Activated T-helper 17 cell treated with anti-CD3 and anti-CD28 coated beads, Interleukin-2, amount 50 U/mL, for 72 hours (primary cell): ENCODE measurements around the gene CLHC1. TPM values are rescaled to one million over a fixed set of nuclear protein-coding genes. Genes with fewer than 3 reads are reported as not detected.
A peak's percentile ranks its signal among the peaks of the same experiment; 100 is the strongest.
"Not testable (repeated sequence)": the region's sequence is repeated elsewhere in the genome, so short reads cannot be mapped to it uniquely, and the experiment has no call there.

Experiments used
- ATAC-seq: fragments of 150-1000 bp; cut with Tn5 transposase; replicated peaks from 2 replicates; pipeline ENCODE4 v1.10.0; 2021; ENCODE audit warnings: mild to moderate bottlenecking, moderate library complexity
- H3K27ac Mint-ChIP-seq: one replicate; pipeline ENCODE4 v1.8.0; 2022; ENCODE audit warnings: mixed read lengths
- H3K27me3 Mint-ChIP-seq: one replicate; pipeline ENCODE4 v1.8.0; 2022; ENCODE audit warnings: mixed read lengths
- H3K36me3 Mint-ChIP-seq: one replicate; pipeline ENCODE4 v1.8.0; 2022; ENCODE audit warnings: low read depth, mild to moderate bottlenecking, mixed read lengths
- H3K4me1 Mint-ChIP-seq: one replicate; pipeline ENCODE4 v1.8.0; 2022; ENCODE audit warnings: mixed read lengths
- H3K4me3 Mint-ChIP-seq: one replicate; pipeline ENCODE4 v1.8.0; 2022; ENCODE audit warnings: mild to moderate bottlenecking, mixed read lengths
- H3K9me3 Mint-ChIP-seq: one replicate; pipeline ENCODE4 v1.8.0; 2022; ENCODE audit warnings: mixed read lengths
- total RNA-seq, 2 donors: library from RNA; stranded (reverse); gene quantifications; one replicate each; pipeline ENCODE4 v1.2.3, GENCODE V29; 2022

The CLHC1 gene
- total RNA-seq, 2 donors from 2014 or later: 7.0 to 11.5 TPM

DNA sequence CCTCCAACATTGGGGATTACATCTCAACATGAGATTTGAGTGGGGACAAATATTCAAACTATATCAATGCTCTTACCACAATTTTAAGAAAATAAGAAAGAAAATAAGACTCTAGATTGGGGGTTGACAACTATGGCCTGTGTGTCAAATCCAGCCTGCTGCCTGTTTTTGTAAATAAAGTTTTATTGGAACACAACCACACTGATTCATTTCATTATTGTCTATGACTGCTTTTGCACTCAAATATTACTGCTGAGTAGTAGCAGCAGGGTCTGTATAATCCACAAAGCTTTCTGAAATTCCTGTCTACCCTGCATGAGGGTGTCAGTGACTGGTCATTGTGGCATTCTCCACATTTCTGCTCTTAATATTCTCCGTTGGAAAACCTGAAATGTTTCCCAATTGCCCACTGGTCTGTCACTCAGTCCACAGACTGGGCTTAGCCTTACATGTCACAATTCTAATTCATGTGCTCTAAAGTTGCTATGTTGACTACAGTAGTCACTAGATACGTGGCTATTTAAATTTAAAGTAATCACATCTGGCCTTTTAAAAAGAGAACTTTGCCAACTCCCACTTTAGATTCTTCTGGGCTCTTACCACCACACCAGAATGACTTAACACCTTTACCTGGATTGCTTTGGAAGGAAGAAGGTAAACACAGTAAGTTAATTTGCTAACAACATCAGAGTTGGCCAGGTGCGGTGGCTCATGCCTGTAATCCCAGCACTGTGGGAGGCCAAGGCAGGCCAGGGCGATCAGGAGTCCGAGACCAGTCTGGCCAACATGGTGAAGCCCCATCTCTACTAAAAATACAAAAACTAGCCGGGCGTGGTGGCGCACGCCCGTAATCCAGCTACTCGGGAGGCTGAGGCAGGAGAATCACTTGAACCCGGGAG lies 86.9 kb downstream of the CLHC1 start:
- no peak for ATAC-seq
- Mint-ChIP-seq H3K36me3 (no peaks in the 10 kb centered on the region), H3K4me3 (no peak overlapping the region), H3K9me3 (no peaks in the 10 kb centered on the region), H3K4me1 (peaks cover 5% of the 10 kb centered on the region), H3K27me3 (no peaks in the 10 kb centered on the region), H3K27ac (no peak overlapping the region)

- H3K27ac Mint-ChIP-seq, H3K36me3 Mint-ChIP-seq, H3K4me1 Mint-ChIP-seq, H3K4me3 Mint-ChIP-seq, H3K9me3 Mint-ChIP-seq, H3K27me3 Mint-ChIP-seq, ATAC-seq: not testable (repeated sequence)
These were observed 88.4 kb downstream of the CLHC1 start for GRCh38 chr2:55143706-55144105.

GRCh38 chr2:55142518-55142917 lies 89.6 kb downstream of the CLHC1 start:
- H3K36me3 Mint-ChIP-seq: no peaks in the 10 kb centered on the region
- no peaks in the 10 kb centered on the region for H3K9me3 Mint-ChIP-seq
- no peak overlapping the region for H3K27ac Mint-ChIP-seq
- no peak for ATAC-seq
- H3K4me3 Mint-ChIP-seq: no peak overlapping the region
- H3K4me1 Mint-ChIP-seq: peaks cover 5% of the 10 kb centered on the region
- H3K27me3 Mint-ChIP-seq: no peaks in the 10 kb centered on the region

GRCh38 chr2:55141572-55142413 lies 90.3 kb downstream of the CLHC1 start:
- Mint-ChIP-seq H3K9me3 (no peaks in the 10 kb centered on the region), H3K4me3 (no peak overlapping the region), H3K27ac (peak overlapping the region; percentile 63), H3K27me3 (no peaks in the 10 kb centered on the region), H3K4me1 (peaks cover 9% of the 10 kb centered on the region), H3K36me3 (no peaks in the 10 kb centered on the region)
- ATAC-seq: no peak

GRCh38 chr2:55140316-55141219 lies 91.5 kb downstream of the CLHC1 start:
- no peaks in the 10 kb centered on the region for H3K27me3 Mint-ChIP-seq
- no peaks in the 10 kb centered on the region for H3K9me3 Mint-ChIP-seq
- H3K4me1 Mint-ChIP-seq: peaks cover 10% of the 10 kb centered on the region
- H3K27ac Mint-ChIP-seq: no peak overlapping the region
- no peaks in the 10 kb centered on the region for H3K36me3 Mint-ChIP-seq
- H3K4me3 Mint-ChIP-seq: no peak overlapping the region
- ATAC-seq: no peak

DNA sequence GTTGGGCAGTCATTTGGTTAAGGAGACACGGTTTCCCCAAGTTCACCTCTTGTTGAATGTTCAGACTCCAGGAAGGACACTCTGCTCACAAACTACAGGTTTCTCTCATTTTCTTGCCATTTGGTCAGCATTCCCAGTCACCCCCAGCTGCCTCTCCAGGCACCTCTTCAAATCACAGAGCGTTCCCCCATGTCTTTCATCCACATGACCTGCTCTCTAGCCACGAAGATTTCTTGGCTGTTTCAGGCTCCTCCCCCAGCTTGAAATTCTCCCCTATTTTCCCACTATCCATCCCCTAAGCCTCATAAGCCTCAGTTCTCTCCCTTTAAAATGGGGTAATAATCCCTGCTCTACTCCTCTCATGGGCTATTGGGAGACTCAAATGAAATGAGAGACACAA lies 92.8 kb downstream of the CLHC1 start:
- peaks cover 11% of the 10 kb centered on the region for H3K4me1 Mint-ChIP-seq
- H3K9me3 Mint-ChIP-seq: no peaks in the 10 kb centered on the region
- H3K36me3 Mint-ChIP-seq: no peaks in the 10 kb centered on the region
- H3K4me3 Mint-ChIP-seq: no peak overlapping the region
- no peaks in the 10 kb centered on the region for H3K27me3 Mint-ChIP-seq
- no peak overlapping the region for H3K27ac Mint-ChIP-seq
- ATAC-seq: no peak

DNA sequence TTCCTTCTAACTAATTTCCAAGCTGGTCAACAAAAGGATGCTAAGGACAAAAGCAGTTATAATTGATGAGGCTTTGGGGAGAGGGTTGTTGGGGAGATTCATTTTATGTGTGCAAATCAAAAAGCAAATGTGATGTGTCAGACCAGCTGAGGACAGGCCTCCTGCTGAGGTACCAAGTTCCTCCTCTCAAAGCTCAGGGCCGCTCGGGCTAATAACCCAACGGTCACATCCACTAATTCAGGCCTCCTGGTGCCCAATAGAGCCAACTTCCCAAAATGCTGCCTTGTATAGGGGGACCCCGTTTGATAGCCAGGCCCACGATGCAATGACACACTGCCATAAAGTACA lies 93.2 kb downstream of the CLHC1 start:
- Mint-ChIP-seq H3K36me3 (no peaks in the 10 kb centered on the region), H3K27ac (no peak overlapping the region), H3K4me3 (no peak overlapping the region), H3K27me3 (no peaks in the 10 kb centered on the region), H3K4me1 (peaks cover 14% of the 10 kb centered on the region), H3K9me3 (no peaks in the 10 kb centered on the region)
- ATAC-seq: no peak

GRCh38 chr2:55138014-55138881 lies 93.8 kb downstream of the CLHC1 start:
- peaks cover 19% of the 10 kb centered on the region for H3K4me1 Mint-ChIP-seq
- H3K9me3 Mint-ChIP-seq: peaks cover 3% of the 10 kb centered on the region
- no peaks in the 10 kb centered on the region for H3K36me3 Mint-ChIP-seq
- no peaks in the 10 kb centered on the region for H3K27me3 Mint-ChIP-seq
- no peak overlapping the region for H3K27ac Mint-ChIP-seq
- H3K4me3 Mint-ChIP-seq: no peak overlapping the region
- no peak for ATAC-seq

- ATAC-seq: no peak
- Mint-ChIP-seq H3K4me1 (peaks cover 19% of the 10 kb centered on the region), H3K4me3 (no peak overlapping the region), H3K27me3 (no peaks in the 10 kb centered on the region), H3K9me3 (peaks cover 4% of the 10 kb centered on the region), H3K27ac (peak overlapping the region; percentile 38), H3K36me3 (no peaks in the 10 kb centered on the region)
These were observed 94.8 kb downstream of the CLHC1 start for GRCh38 chr2:55137024-55137958.

GRCh38 chr2:55136138-55136541 lies 96.0 kb downstream of the CLHC1 start:
- Mint-ChIP-seq H3K4me1 (peaks cover 14% of the 10 kb centered on the region), H3K9me3 (peaks cover 4% of the 10 kb centered on the region), H3K36me3 (no peaks in the 10 kb centered on the region), H3K27me3 (no peaks in the 10 kb centered on the region), H3K27ac (peak overlapping the region; percentile 38), H3K4me3 (no peak overlapping the region)
- ATAC-seq: no peak

DNA sequence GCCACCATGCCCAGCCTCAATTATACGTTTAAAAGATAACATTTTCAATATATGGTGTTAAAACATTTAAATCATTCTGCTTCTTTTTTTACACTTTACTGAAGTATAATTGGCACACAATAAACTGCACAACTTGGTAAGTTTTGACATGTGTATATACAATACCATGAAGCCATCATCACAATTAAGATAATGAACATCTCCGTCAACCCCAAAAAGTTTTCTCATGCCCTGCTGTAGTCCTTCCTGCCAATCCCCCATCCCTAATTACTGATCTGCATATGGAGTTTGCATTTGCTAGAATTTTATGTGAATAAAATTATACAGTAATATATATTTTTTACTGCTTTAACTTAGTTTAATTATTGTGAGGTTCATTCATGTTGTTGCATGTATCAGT lies 96.6 kb downstream of the CLHC1 start:
- no peak for ATAC-seq
- Mint-ChIP-seq H3K9me3 (peaks cover 4% of the 10 kb centered on the region), H3K27ac (peak overlapping the region; percentile 38), H3K36me3 (no peaks in the 10 kb centered on the region), H3K27me3 (no peaks in the 10 kb centered on the region), H3K4me3 (no peak overlapping the region), H3K4me1 (peaks cover 14% of the 10 kb centered on the region)

- H3K27me3 Mint-ChIP-seq: no peaks in the 10 kb centered on the region
- peak overlapping the region; percentile 94 for H3K4me3 Mint-ChIP-seq
- peaks cover 14% of the 10 kb centered on the region for H3K4me1 Mint-ChIP-seq
- ATAC-seq: peak; percentile 1
- H3K36me3 Mint-ChIP-seq: no peaks in the 10 kb centered on the region
- H3K9me3 Mint-ChIP-seq: peaks cover 4% of the 10 kb centered on the region
- peak overlapping the region; percentile 99 for H3K27ac Mint-ChIP-seq
These were observed 97.8 kb downstream of the CLHC1 start for GRCh38 chr2:55134316-55134706.
